GM21529 (cell line): Measurements from ENCODE around the gene AGBL4.

Experiments
- ATAC-seq: cut with Tn5 transposase; IDR thresholded peaks from one replicate; pipeline ENCODE4 v1.9.1; 2021; ENCODE audit not compliant: unreplicated experiment

The AGBL4 gene

GRCh38 chr1:49723662-49724061 is 300.1 kb downstream of the AGBL4 start:
- no peak for ATAC-seq

DNA sequence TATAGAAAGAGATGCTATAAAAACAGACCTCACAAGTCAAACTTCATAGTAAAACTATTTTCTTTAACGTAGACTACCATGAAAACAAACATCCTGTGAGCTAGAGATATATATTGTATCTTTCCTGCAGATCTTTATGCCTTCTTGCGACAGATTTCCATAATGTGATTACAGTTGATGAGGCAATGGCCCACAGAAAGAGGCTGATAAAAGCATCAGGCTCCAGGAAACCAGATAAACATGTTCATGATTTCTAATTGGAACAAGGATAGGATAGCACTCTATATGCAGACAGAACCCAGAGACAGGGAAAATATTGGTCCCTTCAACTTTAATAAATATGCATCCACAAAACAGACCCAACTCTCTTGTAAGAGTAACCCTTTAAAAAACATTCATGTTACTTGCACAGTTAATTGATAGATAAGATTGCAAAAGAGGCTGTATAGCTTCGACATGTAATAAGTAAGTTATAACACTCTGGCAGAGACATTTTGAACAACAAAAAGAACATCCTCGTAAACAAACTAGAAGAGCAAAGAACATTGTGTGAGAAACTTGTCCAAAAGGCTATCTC is 329.4 kb downstream of the AGBL4 start:
- ATAC-seq = no peak

- ATAC-seq = no peak
Measured at GRCh38 chr1:49686107-49686506, 337.6 kb downstream of the AGBL4 start.

DNA sequence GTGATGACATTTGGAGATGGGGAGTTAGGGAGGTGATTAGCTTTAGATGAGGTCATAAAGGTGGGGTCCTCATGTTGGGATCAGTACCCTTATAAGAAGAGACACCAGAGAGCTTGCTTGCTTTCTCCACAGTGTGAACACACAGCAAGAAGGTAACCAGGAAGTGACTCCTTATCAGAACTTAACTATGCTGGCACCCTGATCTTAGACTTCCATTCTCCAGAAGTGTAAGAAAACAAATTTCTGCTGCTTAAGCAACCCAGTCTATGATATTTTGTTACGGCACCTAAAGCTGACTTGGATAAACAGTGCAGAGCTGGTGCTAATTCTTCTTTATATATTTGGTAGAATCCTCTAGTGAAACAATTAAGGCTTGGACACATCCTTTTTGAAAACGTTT is 346.0 kb downstream of the AGBL4 start:
- ATAC-seq = no peak

GRCh38 chr1:49651136-49651535 is 372.6 kb downstream of the AGBL4 start:
- ATAC-seq = no peak

DNA sequence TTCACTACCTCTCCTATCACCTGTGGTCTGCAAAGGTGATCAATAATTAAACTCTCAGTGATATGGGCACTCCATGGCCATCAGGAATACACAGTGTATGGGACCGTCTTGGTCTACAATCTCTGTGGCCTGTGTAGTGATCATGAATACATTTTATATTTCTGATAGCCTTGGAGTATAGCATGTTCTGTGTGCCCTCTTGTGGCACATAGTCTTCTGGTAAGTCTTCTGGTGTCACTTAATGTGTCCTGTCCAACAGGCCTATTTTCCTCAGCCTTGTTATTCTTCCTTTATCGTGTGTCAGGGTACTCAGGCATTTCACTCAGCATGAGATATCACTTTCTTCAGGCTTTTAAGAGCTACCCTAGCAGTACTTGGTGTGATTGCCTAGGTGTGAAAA is 393.6 kb downstream of the AGBL4 start:
- ATAC-seq = no peak

GRCh38 chr1:49627781-49628180 is 396.0 kb downstream of the AGBL4 start:
- ATAC-seq = no peak

DNA sequence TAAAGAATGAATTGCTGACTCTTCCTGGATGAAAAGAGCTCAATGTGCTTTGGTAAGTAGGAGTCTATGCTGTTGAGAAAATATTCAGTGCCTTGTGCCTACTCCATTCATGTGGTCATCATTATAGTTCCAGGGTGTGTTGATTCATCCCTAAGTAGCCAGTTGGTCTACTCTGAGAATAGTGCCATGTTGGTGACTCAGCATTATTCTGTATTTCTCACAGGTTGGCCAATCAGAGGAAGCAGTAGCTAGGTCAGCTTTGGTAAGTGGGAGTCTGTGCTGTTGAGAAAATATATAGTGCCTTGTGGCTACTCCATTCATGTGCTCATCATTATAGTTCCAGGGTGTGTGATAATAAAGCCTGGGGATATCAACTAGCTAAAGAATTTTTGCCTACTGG is 397.3 kb downstream of the AGBL4 start:
- no peak for ATAC-seq

GRCh38 chr1:49622877-49623276 is 400.9 kb downstream of the AGBL4 start:
- ATAC-seq = no peak

DNA sequence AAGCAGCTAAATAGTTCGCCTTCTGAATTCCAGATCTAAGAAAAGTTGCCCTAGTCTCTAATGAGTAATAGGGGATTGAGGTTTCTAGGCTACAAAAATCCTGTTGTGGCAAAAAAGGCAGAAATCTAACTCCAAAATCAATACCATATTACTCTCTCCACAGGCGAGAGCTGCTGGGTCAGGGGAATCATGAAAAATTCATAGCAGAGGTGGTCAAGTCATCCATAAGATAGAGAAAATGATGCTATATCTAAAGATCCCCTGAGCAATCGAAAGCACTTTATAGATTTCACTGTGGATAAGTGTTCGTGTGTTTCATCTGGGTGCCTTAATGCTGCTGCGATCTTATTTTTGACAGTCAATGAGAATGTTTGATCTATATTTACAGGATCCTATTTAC is 417.7 kb downstream of the AGBL4 start:
- ATAC-seq = no peak

GRCh38 chr1:49597436-49597835 is 426.3 kb downstream of the AGBL4 start:
- no peak for ATAC-seq

- ATAC-seq = no peak
Measured at GRCh38 chr1:49576327-49576901, 447.3 kb downstream of the AGBL4 start.

GRCh38 chr1:49556676-49557234 is 467.0 kb downstream of the AGBL4 start:
- ATAC-seq = no peak

- ATAC-seq = no peak
Measured at GRCh38 chr1:49552101-49552500, 471.7 kb downstream of the AGBL4 start.

DNA sequence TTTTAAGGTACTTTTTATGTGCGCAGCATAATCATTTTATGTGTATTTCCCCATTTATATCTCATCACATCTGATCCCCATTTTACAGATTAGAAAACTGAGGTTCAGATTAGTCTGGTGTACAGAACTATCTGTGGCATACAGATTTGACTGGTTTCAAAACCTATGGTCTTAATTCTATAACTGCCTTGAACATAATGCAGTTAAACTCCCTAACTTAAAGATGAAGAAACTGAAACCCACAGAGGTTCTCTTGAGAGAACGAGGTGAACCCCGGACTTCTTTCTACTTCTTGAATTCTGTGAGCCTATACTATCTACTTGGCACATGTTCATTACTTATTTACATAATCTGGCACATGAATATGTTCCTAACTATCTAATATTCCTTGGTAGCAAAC is 479.1 kb downstream of the AGBL4 start:
- no peak for ATAC-seq

DNA sequence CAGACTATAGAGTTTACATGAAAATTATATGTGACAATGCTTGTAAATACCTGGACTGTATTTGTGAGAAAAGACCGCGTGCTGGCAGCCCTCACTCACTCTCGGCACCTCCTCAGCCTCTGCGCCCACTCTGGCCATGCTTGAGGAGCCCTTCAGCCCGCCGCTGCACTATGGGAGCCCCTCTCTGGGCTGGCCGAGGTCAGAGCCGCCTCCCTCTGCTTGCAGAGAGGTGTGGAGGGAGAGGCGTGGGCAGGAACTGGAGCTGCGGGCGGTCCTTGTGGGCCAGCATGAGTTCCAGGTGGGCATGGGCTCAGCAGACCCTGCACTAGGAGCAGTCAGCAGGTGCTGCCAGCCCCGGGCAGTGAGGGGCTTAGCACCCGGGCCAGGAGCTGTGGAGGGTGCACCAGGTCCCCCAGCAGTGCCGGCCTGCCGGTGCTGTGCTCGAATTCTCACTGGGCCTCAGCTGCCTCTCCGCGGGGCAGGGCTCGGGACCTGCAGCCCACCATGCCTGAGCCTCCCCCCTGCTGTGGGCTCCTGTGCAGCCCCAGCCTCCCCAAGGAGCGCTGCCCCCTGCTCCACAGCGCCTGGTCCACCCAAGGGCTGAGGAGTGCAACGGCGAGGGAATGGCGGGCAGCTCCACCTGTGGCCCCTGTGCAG is 482.5 kb downstream of the AGBL4 start:
- no peak for ATAC-seq

DNA sequence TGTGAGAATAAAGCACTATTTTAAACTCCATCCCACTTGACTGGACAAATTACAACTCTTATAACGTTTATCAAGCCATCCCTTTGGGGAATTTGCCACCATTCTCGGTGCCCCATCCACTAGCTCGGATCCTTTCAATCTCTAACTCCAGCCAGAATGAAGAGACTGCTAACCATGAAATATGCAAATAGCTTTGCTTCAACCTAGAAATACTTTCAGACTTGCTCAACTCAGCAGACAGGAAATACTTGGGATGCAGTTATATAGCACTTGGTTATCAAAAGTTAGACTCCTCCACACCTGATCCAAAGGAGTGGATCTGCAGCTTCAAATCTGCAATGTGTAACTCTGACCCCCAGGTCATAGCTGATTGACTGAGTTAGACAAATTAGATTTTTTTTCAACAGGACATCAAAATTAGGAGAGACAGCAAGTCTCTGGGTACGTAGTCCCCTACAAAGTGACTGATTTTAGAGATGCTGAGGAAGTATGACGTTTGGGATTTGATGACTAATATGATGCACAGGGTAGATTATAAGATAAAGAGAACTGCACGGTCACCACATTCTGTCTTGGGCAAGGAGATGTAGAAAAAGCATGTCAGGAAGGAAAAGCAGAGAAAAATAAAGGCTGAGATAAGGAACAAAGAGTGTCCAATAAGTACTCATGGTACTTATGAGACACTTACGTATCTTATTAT is 496.0 kb downstream of the AGBL4 start:
- ATAC-seq = no peak

GRCh38 chr1:49526672-49527071 is 497.1 kb downstream of the AGBL4 start:
- no peak for ATAC-seq

DNA sequence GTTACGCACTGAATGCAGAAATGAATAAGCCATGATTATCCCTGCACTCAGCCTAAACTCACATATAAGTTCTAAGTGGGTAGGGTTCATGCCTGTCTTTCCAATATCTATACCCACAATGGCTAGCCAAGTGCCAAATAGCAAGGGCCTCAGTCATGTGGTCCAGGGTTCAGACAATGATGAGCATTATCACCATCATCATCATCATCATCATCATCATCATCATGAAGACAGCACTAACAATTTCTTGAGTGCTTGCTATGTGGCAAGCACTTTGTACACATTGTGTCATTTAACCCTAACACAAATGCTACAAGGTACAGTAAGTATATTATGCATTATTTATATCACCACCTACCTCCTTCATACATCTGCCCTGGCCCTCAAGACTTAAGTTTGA is 500.0 kb downstream of the AGBL4 start:
- ATAC-seq = no peak

- ATAC-seq = no peak
Measured at GRCh38 chr1:49466961-49467360, 556.8 kb downstream of the AGBL4 start.

DNA sequence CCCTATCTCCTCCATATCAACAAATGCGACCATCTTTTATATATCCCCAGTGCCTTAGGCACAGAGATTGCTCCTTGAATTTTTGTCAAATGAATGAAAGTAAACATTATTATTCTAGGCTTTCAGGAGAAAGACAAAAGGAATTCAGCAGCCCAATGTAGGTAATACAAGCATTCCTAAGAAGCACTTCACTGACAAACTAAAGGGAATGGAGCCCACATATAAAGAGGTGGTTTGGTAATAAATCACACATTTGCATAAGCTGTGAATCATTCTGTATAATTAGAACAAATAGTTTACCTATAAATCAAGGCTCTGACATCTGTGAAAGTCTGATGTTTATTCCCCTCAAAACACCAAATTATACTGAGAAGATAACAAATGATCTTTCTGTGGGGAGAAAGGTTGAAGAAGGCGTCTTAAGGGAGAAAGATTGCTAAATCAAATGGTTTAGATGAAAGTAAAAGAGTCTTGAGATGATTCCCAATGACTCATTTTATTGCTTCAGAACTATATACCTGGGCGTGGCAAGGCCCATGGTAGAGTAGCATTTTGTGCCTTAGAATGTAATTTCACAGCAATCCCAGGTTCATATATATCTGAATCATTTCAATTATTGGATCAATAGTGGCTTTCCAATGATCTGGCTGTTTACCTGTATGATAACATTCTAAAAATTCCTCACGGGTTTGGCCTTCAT is 558.1 kb downstream of the AGBL4 start:
- ATAC-seq = no peak
